HG03558 (cell line): ENCODE measurements around the gene MAFF.
A peak's percentile ranks its signal among the peaks of the same experiment; 100 is the strongest.
"Not testable (repeated sequence)": the region's sequence is repeated elsewhere in the genome, so short reads cannot be mapped to it uniquely, and the experiment has no call there.

ENCODE experiments used
- ATAC-seq: cut with Tn5 transposase; IDR thresholded peaks from one replicate; pipeline ENCODE4 v1.9.1; 2021; ENCODE audit warnings: moderate number of reproducible peaks; ENCODE audit not compliant: unreplicated experiment; ENCODE audit errors: extremely low read depth

Gene MAFF

DNA sequence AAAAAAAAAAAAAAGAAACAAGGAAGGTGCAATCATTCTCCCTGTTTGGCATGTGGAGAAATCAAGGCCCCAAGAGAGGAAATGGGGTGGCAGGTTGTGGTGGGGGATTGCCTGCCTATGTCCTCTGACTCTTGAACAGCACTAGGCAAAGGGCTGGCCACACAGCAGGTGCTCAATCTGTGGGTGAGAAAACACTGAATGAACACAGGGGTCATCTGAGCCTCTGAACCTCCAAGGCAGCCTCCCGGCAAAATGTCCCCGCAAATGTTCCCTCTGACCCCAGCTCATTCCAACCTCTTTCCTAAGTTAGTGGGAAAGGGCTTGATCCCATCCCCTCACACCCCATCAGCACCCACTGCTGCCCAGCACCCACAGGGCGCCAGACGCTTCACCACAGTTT lies 24.8 kb upstream of the MAFF start:
- no peak for ATAC-seq

DNA sequence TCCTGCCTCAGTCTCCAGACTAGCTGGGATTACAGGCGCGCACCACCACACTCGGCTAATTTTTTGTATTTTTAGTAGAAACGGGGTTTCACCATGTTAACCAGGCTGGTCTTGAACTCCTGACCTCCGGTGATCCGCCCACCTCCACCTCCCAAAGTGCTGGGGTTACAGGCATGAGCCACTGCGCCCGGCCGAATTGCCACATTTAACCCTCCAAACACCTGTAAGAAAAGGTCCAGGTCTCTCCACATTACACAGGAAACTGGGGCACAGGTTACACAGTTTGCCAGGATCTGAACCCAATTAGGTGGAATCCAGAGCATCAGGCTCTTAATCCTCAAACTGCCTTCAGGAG lies 24.2 kb upstream of the MAFF start:
- not testable (repeated sequence) for ATAC-seq

- no peak for ATAC-seq
Observed at GRCh38 chr22:38177926-38178604, 23.7 kb upstream of the MAFF start.

- not testable (repeated sequence) for ATAC-seq
Observed at GRCh38 chr22:38178605-38178937, 23.2 kb upstream of the MAFF start.

DNA sequence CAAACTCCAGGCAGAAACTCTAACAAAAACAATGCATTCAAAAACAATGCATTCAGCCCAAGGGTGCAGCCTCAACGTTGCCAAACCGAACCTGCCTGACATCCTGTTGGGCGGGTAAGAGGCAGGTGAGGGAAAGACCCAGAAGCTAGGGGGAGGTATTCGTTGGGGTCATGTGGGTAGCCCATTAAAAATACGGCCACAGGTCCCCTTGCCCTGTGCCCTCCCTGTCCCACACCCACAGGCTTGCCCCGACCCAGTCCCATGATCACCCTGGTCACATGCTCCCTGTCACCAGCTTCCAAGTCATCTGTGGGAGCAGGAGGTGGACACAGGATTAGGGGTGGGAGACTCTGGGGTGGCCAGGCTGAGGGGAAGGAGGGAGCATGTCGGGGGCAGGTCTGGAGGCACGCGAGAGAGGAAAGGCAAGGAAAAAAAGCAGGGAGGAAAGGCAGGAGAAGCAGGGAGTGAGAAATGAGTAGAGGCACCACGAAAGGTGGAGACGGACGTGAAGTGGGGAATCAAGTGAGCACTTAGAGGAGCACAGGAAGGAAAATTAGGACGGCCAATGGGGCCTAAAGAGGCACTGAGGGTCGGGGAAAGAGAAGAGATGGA lies 20.8 kb upstream of the MAFF start:
- no peak for ATAC-seq

- peak; percentile 75 for ATAC-seq
Observed at GRCh38 chr22:38181453-38182200, 20.2 kb upstream of the MAFF start, which contains the start of gene PLA2G6. TSS of gene PLA2G6 (minus strand) at chr22:38181830. CDS start at chr22:38169426, 12,404 bp downstream.

GRCh38 chr22:38184788-38185187 lies 17.0 kb upstream of the MAFF start:
- ATAC-seq = no peak

- ATAC-seq = no peak
Observed at GRCh38 chr22:38186429-38186828, 15.4 kb upstream of the MAFF start.

GRCh38 chr22:38187413-38188212 lies 14.2 kb upstream of the MAFF start:
- no peak for ATAC-seq

GRCh38 chr22:38189104-38189503 lies 12.7 kb upstream of the MAFF start:
- no peak for ATAC-seq

DNA sequence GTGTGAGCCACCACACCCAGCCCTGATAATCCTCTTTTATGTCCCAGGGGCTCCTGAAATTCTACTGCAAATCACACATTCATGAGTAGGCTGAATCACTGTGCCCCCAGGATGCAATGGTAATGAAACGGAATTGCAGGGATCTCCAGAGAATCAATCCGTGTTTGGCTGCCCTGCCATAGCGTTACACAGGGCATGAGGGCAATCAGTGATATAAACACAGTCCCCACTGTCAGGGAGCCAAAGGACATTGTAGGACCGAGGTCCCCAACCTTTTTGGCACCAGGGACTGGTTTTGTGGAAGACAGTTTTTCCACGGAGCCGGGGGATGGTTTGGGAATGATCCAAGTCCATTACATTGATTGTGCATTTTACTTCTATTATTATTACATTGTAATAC lies 11.2 kb upstream of the MAFF start:
- ATAC-seq = no peak

DNA sequence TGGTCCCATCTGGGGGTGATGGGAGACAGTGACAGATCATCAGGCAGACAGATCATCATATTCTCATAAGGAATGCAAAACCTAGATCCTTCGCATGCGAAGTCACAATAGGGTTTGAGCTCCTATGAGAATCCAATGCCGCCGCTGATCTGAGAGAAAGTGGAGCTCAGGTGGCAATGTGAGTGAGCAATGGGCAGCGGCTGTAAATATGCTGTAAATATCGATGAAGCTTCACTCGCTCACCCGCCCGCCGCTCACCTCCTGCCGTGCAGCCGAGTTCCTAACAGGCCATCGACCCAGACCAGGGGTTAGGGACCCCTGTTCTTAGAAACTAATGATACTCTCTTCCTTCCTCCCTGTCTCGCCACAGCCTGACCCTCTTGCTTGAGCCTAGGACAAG lies 10.7 kb upstream of the MAFF start:
- ATAC-seq = no peak

DNA sequence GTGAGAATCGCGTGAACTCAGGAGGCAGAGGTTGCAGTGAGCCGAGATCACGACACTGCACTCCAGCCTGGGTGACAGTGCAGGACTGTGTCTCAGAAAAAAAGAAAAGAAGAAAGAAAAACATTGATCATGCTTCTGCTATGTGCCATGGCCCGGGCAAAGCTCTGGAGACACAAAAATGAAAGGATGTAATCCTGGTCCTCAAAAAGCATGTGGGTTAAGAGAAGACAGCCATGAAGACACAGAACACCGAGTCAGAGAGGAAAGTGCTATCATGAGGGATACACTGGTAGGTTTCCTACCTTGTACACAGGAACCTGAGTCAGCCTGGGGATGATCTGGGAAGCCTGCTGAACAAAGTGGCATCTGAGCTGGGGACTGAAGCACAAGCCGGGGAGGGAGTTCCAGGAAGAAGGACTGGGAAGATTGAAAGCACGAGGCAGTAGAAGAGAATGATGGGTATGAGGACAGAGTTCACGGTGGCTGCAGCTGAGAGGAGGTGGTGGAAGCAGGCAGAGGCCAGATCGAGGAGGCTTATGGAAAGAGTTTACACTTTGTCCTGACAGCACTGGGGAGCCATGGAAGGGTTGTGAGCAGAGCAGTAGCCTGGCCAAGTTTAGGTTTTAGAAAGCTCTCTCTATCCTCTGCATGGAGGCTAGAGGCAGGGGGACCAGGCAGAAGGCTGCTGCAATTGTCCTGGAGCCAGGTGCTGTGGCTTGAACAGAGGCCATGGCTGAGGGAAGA lies 9.9 kb upstream of the MAFF start:
- no peak for ATAC-seq

- ATAC-seq = no peak
Observed at GRCh38 chr22:38192475-38192863, 9.3 kb upstream of the MAFF start.

- ATAC-seq = no peak
Observed at GRCh38 chr22:38193580-38193979, 8.2 kb upstream of the MAFF start.

- no peak for ATAC-seq
Observed at GRCh38 chr22:38196791-38197419, 4.9 kb upstream of the MAFF start.

DNA sequence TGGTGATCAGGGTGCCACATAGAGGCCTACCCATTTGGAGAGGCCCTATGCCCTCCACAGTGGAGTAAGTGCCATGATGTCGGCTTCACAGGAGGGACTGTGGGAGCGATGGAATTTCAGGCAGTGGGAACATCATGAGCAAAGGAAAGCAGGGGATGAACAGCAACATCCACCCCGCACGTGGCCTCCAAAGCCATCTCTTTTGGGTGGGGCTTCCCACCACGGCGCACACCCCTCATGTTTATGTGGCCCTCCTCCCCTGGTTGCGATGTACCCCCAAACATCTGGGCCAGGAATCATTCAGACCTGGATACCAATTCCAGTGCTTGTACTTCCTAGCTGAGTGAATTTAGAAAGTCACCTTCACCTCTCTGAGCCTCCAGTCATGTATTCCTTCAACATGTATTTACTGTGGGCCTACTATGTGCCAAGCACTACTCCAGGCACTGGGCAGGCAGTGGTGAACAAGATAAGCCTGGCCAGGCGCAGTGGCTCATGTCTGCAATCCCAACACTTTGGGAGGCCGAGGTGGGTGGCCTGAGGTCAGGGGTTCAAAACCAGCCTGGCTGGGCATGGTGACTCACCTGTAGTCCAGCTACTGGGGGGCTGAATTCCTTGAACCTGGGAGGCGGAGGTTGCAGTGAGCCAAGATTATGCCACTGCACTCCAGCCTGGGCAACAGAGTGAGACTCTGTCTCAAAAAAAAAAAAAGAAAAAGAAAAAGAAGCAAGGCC lies 1.8 kb upstream of the MAFF start:
- no peak for ATAC-seq

DNA sequence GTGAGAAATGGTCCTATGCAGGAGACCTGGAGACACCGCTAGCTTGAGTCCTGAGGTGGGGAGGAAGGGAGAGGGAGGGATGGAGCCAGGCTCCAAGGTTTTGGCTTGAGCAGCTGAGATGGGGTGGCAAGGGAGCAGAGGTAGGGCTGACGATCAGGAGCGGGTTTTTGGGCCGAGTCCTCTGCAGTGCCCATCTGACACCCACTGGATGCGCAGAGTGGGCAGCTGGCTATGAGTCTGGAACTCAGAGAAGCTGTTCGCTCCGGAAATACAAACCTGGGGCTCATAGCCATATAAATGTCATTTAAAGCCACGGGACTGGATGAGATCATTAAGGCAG lies 453 bp upstream of the MAFF start:
- ATAC-seq = no peak

- ATAC-seq = no peak
Observed at GRCh38 chr22:38202437-38203089, 769 bp downstream of the MAFF start.
